ENCODE measurements around the gene PI16. TPM values are rescaled to one million over a fixed set of nuclear protein-coding genes. Genes with fewer than 3 reads are reported as not detected.
A peak's percentile ranks its signal among the peaks of the same experiment; 100 is the strongest.

PI16 gene
- total RNA-seq, 1 donor from 2014 or later, result 20.5 TPM

DNA sequence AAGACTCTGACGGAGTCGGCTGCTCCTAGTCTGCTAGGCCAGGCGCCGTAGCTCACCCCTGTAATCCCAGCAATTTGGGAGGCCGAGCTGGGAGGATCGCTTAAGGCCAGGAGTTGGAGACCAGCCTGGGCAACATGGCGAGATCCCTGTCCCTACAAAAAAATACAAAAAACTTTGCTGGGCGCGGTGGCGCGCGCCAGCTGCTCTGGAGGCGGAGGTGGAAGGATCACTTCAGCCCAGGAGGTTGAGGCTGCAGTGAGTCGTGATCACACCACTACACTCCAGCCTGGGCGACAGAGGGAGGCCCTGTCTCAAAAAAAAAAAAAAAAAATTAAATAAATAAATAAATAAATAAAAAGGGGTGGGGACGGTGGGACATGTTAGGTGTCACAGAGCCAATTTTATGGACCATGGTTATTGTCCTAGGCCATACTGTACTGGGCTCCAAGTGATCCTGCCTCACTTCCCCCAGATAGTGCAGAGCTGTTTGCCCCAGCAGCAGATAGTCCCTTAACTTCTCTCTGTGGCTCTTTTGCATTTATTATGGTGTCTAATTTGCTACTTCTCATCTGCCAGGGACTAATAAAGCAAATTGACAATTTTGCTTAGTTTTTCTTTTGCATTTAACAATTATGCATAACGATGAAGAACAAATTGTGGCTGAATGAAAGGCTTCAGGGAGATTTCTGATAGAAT, 5.2 kb downstream of the PI16 start:
- Mint-ChIP-seq H3K4me1 (ENCODE audit: unreplicated experiment) (peaks cover 34% of the 10 kb centered on the region), H3K27me3 (ENCODE audit: unreplicated experiment) (peaks cover 19% of the 10 kb centered on the region), H3K9me3 (ENCODE audit: unreplicated experiment) (no peaks in the 10 kb centered on the region), H3K4me3 (ENCODE audit: unreplicated experiment) (no peak overlapping the region), H3K27ac (ENCODE audit: unreplicated experiment) (peak overlapping the region; percentile 39), H3K36me3 (ENCODE audit: low read depth, unreplicated experiment) (peaks cover 9% of the 10 kb centered on the region)
- no peak for DNase-seq (ENCODE audit: low spot score)
- TF ChIP-seq, protein P1, sequence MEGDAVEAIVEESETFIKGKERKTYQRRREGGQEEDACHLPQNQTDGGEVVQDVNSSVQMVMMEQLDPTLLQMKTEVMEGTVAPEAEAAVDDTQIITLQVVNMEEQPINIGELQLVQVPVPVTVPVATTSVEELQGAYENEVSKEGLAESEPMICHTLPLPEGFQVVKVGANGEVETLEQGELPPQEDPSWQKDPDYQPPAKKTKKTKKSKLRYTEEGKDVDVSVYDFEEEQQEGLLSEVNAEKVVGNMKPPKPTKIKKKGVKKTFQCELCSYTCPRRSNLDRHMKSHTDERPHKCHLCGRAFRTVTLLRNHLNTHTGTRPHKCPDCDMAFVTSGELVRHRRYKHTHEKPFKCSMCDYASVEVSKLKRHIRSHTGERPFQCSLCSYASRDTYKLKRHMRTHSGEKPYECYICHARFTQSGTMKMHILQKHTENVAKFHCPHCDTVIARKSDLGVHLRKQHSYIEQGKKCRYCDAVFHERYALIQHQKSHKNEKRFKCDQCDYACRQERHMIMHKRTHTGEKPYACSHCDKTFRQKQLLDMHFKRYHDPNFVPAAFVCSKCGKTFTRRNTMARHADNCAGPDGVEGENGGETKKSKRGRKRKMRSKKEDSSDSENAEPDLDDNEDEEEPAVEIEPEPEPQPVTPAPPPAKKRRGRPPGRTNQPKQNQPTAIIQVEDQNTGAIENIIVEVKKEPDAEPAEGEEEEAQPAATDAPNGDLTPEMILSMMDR (IDR thresholded peaks at IDR 0.05; ENCODE audit: unreplicated experiment), result no peak

DNA sequence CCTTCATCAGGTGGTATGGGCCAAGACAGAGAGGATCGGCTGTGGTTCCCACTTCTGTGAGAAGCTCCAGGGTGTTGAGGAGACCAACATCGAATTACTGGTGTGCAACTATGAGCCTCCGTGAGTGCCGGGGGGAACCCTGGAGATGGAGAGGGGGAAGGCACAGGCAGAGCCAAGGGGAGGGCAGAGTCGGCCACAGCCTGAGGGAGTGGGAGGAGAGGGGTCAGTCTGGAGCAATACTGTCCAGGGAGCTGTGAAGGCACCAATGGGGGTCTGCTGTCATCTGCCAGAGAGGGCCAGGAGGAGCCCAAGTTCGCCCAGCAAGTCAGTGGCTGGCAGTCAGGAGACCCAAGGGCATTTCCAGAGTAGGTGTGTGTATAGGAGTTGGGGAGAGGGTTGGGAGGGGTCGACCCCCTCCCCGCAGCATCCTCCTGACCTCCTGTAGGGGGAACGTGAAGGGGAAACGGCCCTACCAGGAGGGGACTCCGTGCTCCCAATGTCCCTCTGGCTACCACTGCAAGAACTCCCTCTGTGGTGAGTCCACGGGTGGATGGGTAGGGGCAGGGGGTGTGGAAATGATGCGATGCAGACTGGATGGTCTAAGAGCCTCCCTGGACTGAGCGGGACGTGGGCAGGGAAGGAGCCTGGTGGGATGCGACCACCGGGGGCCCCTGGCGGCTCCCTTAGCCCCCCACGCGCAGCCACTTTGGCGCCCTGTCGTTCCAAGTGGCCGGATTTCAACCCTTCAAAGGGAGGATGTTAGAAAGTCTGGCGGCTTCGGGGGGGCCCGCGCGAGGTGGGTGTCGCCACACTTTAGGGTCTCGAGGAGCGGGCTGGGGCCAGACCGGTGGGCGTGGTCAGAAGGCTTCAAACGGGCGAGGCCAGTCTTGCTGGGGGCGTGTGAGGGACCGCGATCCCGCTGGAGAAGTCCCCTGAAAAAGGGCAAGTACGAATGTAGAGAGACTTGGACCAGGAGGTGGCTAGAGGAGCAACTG, 7.2 kb downstream of the PI16 start:
- H3K36me3 Mint-ChIP-seq (ENCODE audit: low read depth, unreplicated experiment), result peaks cover 9% of the 10 kb centered on the region
- H3K27ac Mint-ChIP-seq (ENCODE audit: unreplicated experiment), result peak overlapping the region; percentile 67
- H3K9me3 Mint-ChIP-seq (ENCODE audit: unreplicated experiment), result no peaks in the 10 kb centered on the region
- peak overlapping the region; percentile 49 for H3K4me3 Mint-ChIP-seq (ENCODE audit: unreplicated experiment)
- DNase-seq (ENCODE audit: low spot score), result no peak
- peaks cover 19% of the 10 kb centered on the region for H3K27me3 Mint-ChIP-seq (ENCODE audit: unreplicated experiment)
- TF ChIP-seq, protein P1 (IDR thresholded peaks at IDR 0.05; ENCODE audit: unreplicated experiment), result no peak
- H3K4me1 Mint-ChIP-seq (ENCODE audit: unreplicated experiment), result peaks cover 26% of the 10 kb centered on the region

GRCh38 chr6:36962874-36963273, 8.3 kb downstream of the PI16 start:
- DNase-seq (ENCODE audit: low spot score), result peak; percentile 83
- H3K27ac Mint-ChIP-seq (ENCODE audit: unreplicated experiment), result peak overlapping the region; percentile 97
- TF ChIP-seq, protein P1 (IDR thresholded peaks at IDR 0.05; ENCODE audit: unreplicated experiment), result no peak
- peaks cover 15% of the 10 kb centered on the region for H3K36me3 Mint-ChIP-seq (ENCODE audit: low read depth, unreplicated experiment)
- H3K27me3 Mint-ChIP-seq (ENCODE audit: unreplicated experiment), result peaks cover 12% of the 10 kb centered on the region
- H3K4me3 Mint-ChIP-seq (ENCODE audit: unreplicated experiment), result peak overlapping the region; percentile 21
- H3K4me1 Mint-ChIP-seq (ENCODE audit: unreplicated experiment), result peaks cover 23% of the 10 kb centered on the region
- no peaks in the 10 kb centered on the region for H3K9me3 Mint-ChIP-seq (ENCODE audit: unreplicated experiment)

DNA sequence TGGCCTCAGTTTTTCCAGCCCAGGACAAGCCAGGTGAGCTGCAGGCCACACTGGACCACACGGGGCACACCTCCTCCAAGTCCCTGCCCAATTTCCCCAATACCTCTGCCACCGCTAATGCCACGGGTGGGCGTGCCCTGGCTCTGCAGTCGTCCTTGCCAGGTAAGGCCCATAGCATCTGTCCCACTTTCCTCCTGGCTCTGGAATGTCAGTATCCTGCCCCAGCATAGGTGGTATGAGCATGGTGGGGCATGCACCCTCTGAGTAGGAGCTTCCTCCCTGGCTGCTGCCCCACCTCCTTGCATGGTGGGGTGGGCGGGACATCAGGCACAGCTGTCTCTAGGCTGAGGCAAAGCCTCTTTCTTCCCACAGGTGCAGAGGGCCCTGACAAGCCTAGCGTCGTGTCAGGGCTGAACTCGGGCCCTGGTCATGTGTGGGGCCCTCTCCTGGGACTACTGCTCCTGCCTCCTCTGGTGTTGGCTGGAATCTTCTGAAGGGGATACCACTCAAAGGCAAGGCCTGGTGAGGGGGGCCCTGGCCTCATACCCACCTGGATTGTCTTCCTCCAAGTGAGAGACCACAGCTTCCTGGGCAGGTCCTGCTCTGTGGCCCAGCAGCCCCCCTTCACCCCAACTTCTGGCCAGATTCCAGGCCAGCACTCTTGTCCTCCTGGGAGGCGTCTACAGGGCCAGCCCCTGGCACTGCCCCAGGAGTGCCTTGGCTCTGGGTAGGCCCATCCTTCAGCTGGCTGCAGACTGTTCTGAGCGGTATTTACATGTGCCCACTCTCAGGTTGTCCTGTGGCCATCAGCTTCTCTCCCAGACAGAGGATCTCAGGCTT, 9.1 kb downstream of the PI16 start:
- TF ChIP-seq, protein P1 (IDR thresholded peaks at IDR 0.05; ENCODE audit: unreplicated experiment), result no peak
- Mint-ChIP-seq H3K27me3 (ENCODE audit: unreplicated experiment) (peaks cover 12% of the 10 kb centered on the region), H3K36me3 (ENCODE audit: low read depth, unreplicated experiment) (peaks cover 22% of the 10 kb centered on the region), H3K27ac (ENCODE audit: unreplicated experiment) (peak overlapping the region; percentile 97), H3K4me3 (ENCODE audit: unreplicated experiment) (no peak overlapping the region), H3K9me3 (ENCODE audit: unreplicated experiment) (no peaks in the 10 kb centered on the region), H3K4me1 (ENCODE audit: unreplicated experiment) (peaks cover 23% of the 10 kb centered on the region)
- DNase-seq (ENCODE audit: low spot score), result no peak

All from endothelial cell (in vitro differentiated cells).